ENCODE measurements around the gene CABCOCO1. TPM values are rescaled to one million over a fixed set of nuclear protein-coding genes. Genes with fewer than 3 reads are reported as not detected.

Gene CABCOCO1
- total and polyA plus RNA-seq, 2 of the 13 experiments (the other 11 are each of a cell fraction or from before 2014, with no cell fraction given), result not detected

- Histone ChIP-seq H3K4me1 (ENCODE audit: insufficient read depth, low read length) (no peaks in the 10 kb centered on the region), H3K4me2 (ENCODE audit: low read depth, low read length) (no peak overlapping the region), H3K79me2 (ENCODE audit: insufficient read depth, low read length) (no peaks in the 10 kb centered on the region), H2AFZ (ENCODE audit: low read length) (no peak overlapping the region), H3K36me3 (replicated peaks in 1 of 2; ENCODE audit: control insufficient read depth in 1 of 2, insufficient read depth in 2 of 2, low read length in 2 of 2) (no peaks in the 10 kb centered on the region), H3K4me3 (replicated peaks in 1 of 3; ENCODE audit: insufficient read depth in 1 of 3, low read depth in 2 of 3, low read length in 3 of 3) (no peak overlapping the region), H3K27ac (ENCODE audit: extremely low read length, insufficient read depth, low read length) (no peak overlapping the region), H3K9me3 (ENCODE audit: low read length) (no peaks in the 10 kb centered on the region), H4K20me1 (ENCODE audit: insufficient read depth, low read length) (no peaks in the 10 kb centered on the region), H3K9ac (ENCODE audit: insufficient read depth, low read depth, low read length) (no peak overlapping the region), H3K27me3 (ENCODE audit: control insufficient read depth in 1 of 2, insufficient read depth in 2 of 2, low read length in 2 of 2) (no peaks in the 10 kb centered on the region)
- FAIRE-seq, result no peak
- no peak for TF ChIP-seq ZNF225 (CRISPR knock-in tag; IDR thresholded peaks at IDR 0.05)
- intact Hi-C loops (cut with micrococcal nuclease; ENCODE audit: unreplicated experiment) (no loop called here), in situ Hi-C loops (cut with HindIII; ENCODE audit: extremely low pct_ligation_motif_present, low pct_unique_long_range_greater_than_20kb) (no loop called here)
- CTCF ChIA-PET (ENCODE audit: low intra/inter-chr PET ratio, low total read pairs), result no interaction called here
- no TSS peak for BruUV-seq (replicated peaks)
- POLR2A ChIA-PET, result no interaction called here
- WGBS (ENCODE audit: low lambda C conversion rate), result 7% methylated on average over 4 of the region's 4 CpGs
- no peak for DNase-seq (ENCODE audit: low spot score)
- ATAC-seq, result no peak
These were observed 98.5 kb downstream of the CABCOCO1 start for GRCh38 chr10:61760943-61761824.

GRCh38 chr10:61761825-61762217 lies 99.1 kb downstream of the CABCOCO1 start:
- Histone ChIP-seq H4K20me1 (ENCODE audit: insufficient read depth, low read length) (no peaks in the 10 kb centered on the region), H3K27ac (ENCODE audit: extremely low read length, insufficient read depth, low read length) (no peak overlapping the region), H3K36me3 (replicated peaks in 1 of 2; ENCODE audit: control insufficient read depth in 1 of 2, insufficient read depth in 2 of 2, low read length in 2 of 2) (no peaks in the 10 kb centered on the region), H3K9ac (ENCODE audit: insufficient read depth, low read depth, low read length) (no peak overlapping the region), H3K79me2 (ENCODE audit: insufficient read depth, low read length) (no peaks in the 10 kb centered on the region), H3K9me3 (ENCODE audit: low read length) (no peaks in the 10 kb centered on the region), H3K27me3 (ENCODE audit: control insufficient read depth in 1 of 2, insufficient read depth in 2 of 2, low read length in 2 of 2) (no peaks in the 10 kb centered on the region), H3K4me3 (replicated peaks in 1 of 3; ENCODE audit: insufficient read depth in 1 of 3, low read depth in 2 of 3, low read length in 3 of 3) (no peak overlapping the region), H2AFZ (ENCODE audit: low read length) (no peak overlapping the region), H3K4me1 (ENCODE audit: insufficient read depth, low read length) (no peaks in the 10 kb centered on the region), H3K4me2 (ENCODE audit: low read depth, low read length) (no peak overlapping the region)
- no peak for FAIRE-seq
- no peak for ATAC-seq
- in situ Hi-C loops (cut with HindIII; ENCODE audit: extremely low pct_ligation_motif_present, low pct_unique_long_range_greater_than_20kb), result no loop called here
- DNase-seq (ENCODE audit: low spot score), result no peak
- TF ChIP-seq NR0B2 (CRISPR knock-in tag; IDR thresholded peaks at IDR 0.05), result no peak
- no peak for TF ChIP-seq GRHL1 (CRISPR knock-in tag; conservative IDR thresholded peaks at IDR 0.05)
- no peak for TF ChIP-seq HIC2 (CRISPR knock-in tag; IDR thresholded peaks at IDR 0.05; ENCODE audit: low read depth)
- TF ChIP-seq CREB3 (CRISPR knock-in tag; IDR thresholded peaks at IDR 0.05), result no peak
- TF ChIP-seq MEIS2 (CRISPR knock-in tag; IDR thresholded peaks at IDR 0.05), result no peak
- WGBS (ENCODE audit: low lambda C conversion rate), result 18% methylated on average over 3 of the region's 3 CpGs
- BruUV-seq (replicated peaks), result no TSS peak
- CTCF ChIA-PET (ENCODE audit: low intra/inter-chr PET ratio, low total read pairs), result no interaction called here
- intact Hi-C loops (cut with micrococcal nuclease; ENCODE audit: unreplicated experiment), result no loop called here
- POLR2A ChIA-PET, result no interaction called here

Measured in HepG2 (cell line).